HCT116 (cell line): ENCODE data around the gene MTX2. TPM values are rescaled to one million over a fixed set of nuclear protein-coding genes. Genes with fewer than 3 reads are reported as not detected.

Source experiments
- ATAC-seq: fragments of 200-7000 bp; cut with Tn5 transposase; 2 replicates; pipeline ENCODE4 v1.9.1; 2020; ENCODE audit warnings: mild to moderate bottlenecking, moderate library complexity
- BruUV-seq: library from RNA; stranded (reverse); fragments of 400-500 nt; replicated peaks from 2 replicates; lab custom pipeline; 2021; lab: Mats Ljungman, UMichigan
- CTCF ChIA-PET: fragments of 300-600 bp; sonication (Branson Sonifier 250); formaldehyde crosslinking; loops from one replicate; lab custom pipeline; 2021; ENCODE audit warnings: antibody characterized with exemption; lab: Charles Lee
- POLR2A ChIA-PET: fragments of 300-600, 350-600 bp; sonication (Branson Sonifier 250); formaldehyde crosslinking; loops from one replicate; lab custom pipeline; 2021; ENCODE audit warnings: antibody characterized with exemption; lab: Charles Lee
- RAD21 ChIA-PET, 2 experiments: fragments of 300-600 bp; sonication (Branson Sonifier 250); formaldehyde crosslinking; loops; one replicate each; lab custom pipeline; 2023; ENCODE audit warnings: low total read pairs in 2 of 2; ENCODE audit not compliant: uncharacterized antibody in 2 of 2, unreplicated experiment in 2 of 2, low non-redundant PET in 1 of 2; lab: Charles Lee
- DNase-seq: peaks from one replicate; pipeline ENCODE4 v3.0.0-alpha.2; 2010; ENCODE audit warnings: low read depth, low spot score
- H2AFZ ChIP-seq: fragments of 200-600 bp; shearing (Covaris generic), sonication (generic); 2 replicates; pipeline ENCODE4 v1.6.1; 2017; ENCODE audit warnings: low read depth, mixed run types, mixed read lengths, antibody characterized with exemption, low read length; ENCODE audit not compliant: poor library complexity, severe bottlenecking
- H3K27ac ChIP-seq: 2 replicates; pipeline ENCODE4 v1.5.1; 2012; ENCODE audit warnings: low read depth, low read length
- H3K27me3 ChIP-seq: fragments of 200-600 bp; sonication (generic); 2 replicates; pipeline ENCODE4 v1.6.1; 2016; ENCODE audit warnings: mixed run types, low read length, mixed read lengths; ENCODE audit not compliant: insufficient read depth
- H3K36me3 ChIP-seq, 2 experiments: fragments of 200-500 bp in 1 of 2; fragments of 200-600 bp in 1 of 2; sonication (Bioruptor generic) in 1 of 2; sonication (generic) in 1 of 2; 2 replicates each; pipeline versions ENCODE4 v1.5.1 to v1.6.1; 2014 to 2016; ENCODE audit warnings: low read length in 2 of 2, inconsistent platforms in 1 of 2, mixed read lengths in 1 of 2, mixed run types in 1 of 2; ENCODE audit not compliant: insufficient read depth in 2 of 2, control insufficient read depth in 1 of 2
- H3K4me1 ChIP-seq, 2 experiments: fragments of 200-600 bp in 1 of 2; sonication (generic) in 1 of 2; 2 replicates each; pipeline versions ENCODE4 v1.5.1 to v1.6.1; 2012 to 2017; ENCODE audit warnings: low read length in 2 of 2, inconsistent platforms in 1 of 2, mild to moderate bottlenecking in 1 of 2, mixed read lengths in 1 of 2, mixed run types in 1 of 2, moderate library complexity in 1 of 2; ENCODE audit not compliant: insufficient read depth in 2 of 2, control insufficient read depth in 1 of 2
- H3K4me2 ChIP-seq: fragments of 200-600 bp; sonication (generic); 2 replicates; pipeline ENCODE4 v1.6.1; 2017; ENCODE audit warnings: mixed run types, low read length, mixed read lengths
- H3K4me3 ChIP-seq, 2 experiments: fragments of 200-600 bp in 1 of 2; sonication (generic) in 1 of 2; replicated peaks in 1 of 2; 2 replicates each; pipeline ENCODE4 v1.5.1; 2011 to 2016; ENCODE audit warnings: low read length in 2 of 2, control low read depth in 1 of 2, low read depth in 1 of 2, mild to moderate bottlenecking in 1 of 2, mixed read lengths in 1 of 2, mixed run types in 1 of 2
- H3K79me2 ChIP-seq: fragments of 200-600 bp; sonication (generic); 2 replicates; pipeline ENCODE4 v1.6.1; 2017; ENCODE audit warnings: mild to moderate bottlenecking, mixed run types, low read length, moderate library complexity, mixed read lengths; ENCODE audit not compliant: insufficient read depth
- H3K9ac ChIP-seq: fragments of 200-600 bp; sonication (generic); 2 replicates; pipeline ENCODE4 v1.6.1; 2016; ENCODE audit warnings: low read length, mixed read lengths
- H3K9me2 ChIP-seq: fragments of 200-600 bp; sonication (generic), shearing (Covaris generic); 2 replicates; pipeline ENCODE4 v1.6.1; 2017; ENCODE audit warnings: mixed run types, mild to moderate bottlenecking, moderate library complexity; ENCODE audit not compliant: insufficient read depth
- H3K9me3 ChIP-seq, 2 experiments: fragments of 200-500 bp in 1 of 2; fragments of 200-600 bp in 1 of 2; sonication (Bioruptor generic) in 1 of 2; sonication (generic) in 1 of 2; 2 replicates each; pipeline ENCODE4 v1.6.1; 2014 to 2017; ENCODE audit warnings: low read length in 2 of 2, mixed read lengths in 2 of 2, inconsistent platforms in 1 of 2, low read depth in 1 of 2, mild to moderate bottlenecking in 1 of 2, mixed run types in 1 of 2, moderate library complexity in 1 of 2; ENCODE audit not compliant: control insufficient read depth in 1 of 2, insufficient read depth in 1 of 2
- H4K20me1 ChIP-seq: fragments of 200-600 bp; sonication (generic), shearing (Covaris generic); 2 replicates; pipeline ENCODE4 v1.6.1; 2017; ENCODE audit warnings: mixed run types, mild to moderate bottlenecking, moderate library complexity; ENCODE audit not compliant: insufficient read depth
- CBX3 ChIP-seq: IDR thresholded peaks from 2 replicates; pipeline ENCODE4 v1.6.1; 2012; ENCODE audit warnings: low read depth
- CEBPB ChIP-seq: IDR thresholded peaks from 2 replicates; pipeline ENCODE4 v1.6.1; 2012; ENCODE audit warnings: low read depth
- EGR1 ChIP-seq: IDR thresholded peaks from 2 replicates; pipeline ENCODE4 v1.6.1; 2012; ENCODE audit warnings: low read depth
- ELF1 ChIP-seq: IDR thresholded peaks from 2 replicates; pipeline ENCODE4 v1.6.1; 2012; ENCODE audit warnings: low read depth, borderline replicate concordance
- EZH2phosphoT487 ChIP-seq: fragments of 200-600 bp; IDR thresholded peaks from 2 replicates; pipeline ENCODE4 v1.6.1; 2018; ENCODE audit warnings: antibody characterized with exemption, borderline replicate concordance
- FOSL1 ChIP-seq: IDR thresholded peaks from 2 replicates; pipeline ENCODE4 v1.6.1; 2012; ENCODE audit warnings: low read depth
- JUND ChIP-seq: IDR thresholded peaks from 2 replicates; pipeline ENCODE4 v1.6.1; 2012
- MAX ChIP-seq: IDR thresholded peaks from 2 replicates; pipeline ENCODE4 v1.6.1; 2012
- POLR2A ChIP-seq: IDR thresholded peaks from 2 replicates; pipeline ENCODE4 v1.7.0; 2011; ENCODE audit warnings: borderline replicate concordance; ENCODE audit not compliant: insufficient read depth, insufficient read length; ENCODE audit errors: extremely low read depth
- POLR2AphosphoS5 ChIP-seq: IDR thresholded peaks from 2 replicates; pipeline ENCODE4 v1.6.1; 2011; ENCODE audit warnings: mild to moderate bottlenecking, low read depth, low read length, moderate library complexity
- REST ChIP-seq: IDR thresholded peaks from 2 replicates; pipeline ENCODE4 v1.6.1; 2012; ENCODE audit warnings: low read depth
- SIN3A ChIP-seq: IDR thresholded peaks from 2 replicates; pipeline ENCODE4 v1.6.1; 2012; ENCODE audit warnings: low read depth
- SRF ChIP-seq: IDR thresholded peaks from 2 replicates; pipeline ENCODE4 v1.6.1; 2012; ENCODE audit warnings: low read depth
- YY1 ChIP-seq: IDR thresholded peaks from 2 replicates; pipeline ENCODE4 v1.6.1; 2011; ENCODE audit warnings: low read length, low read depth, moderate library complexity, mild to moderate bottlenecking; ENCODE audit not compliant: insufficient replicate concordance; ENCODE audit errors: extremely low read depth
- ZNF274 ChIP-seq: fragments of 200-500 bp; sonication (Bioruptor generic); IDR thresholded peaks from 2 replicates; pipeline ENCODE4 v1.6.1; 2014; ENCODE audit warnings: mild to moderate bottlenecking, low read depth, low read length, inconsistent platforms
- intact Hi-C: fragments of 100-400 bp; cut with micrococcal nuclease; formaldehyde crosslinking; loops from 2 replicates; pipeline ENCODE4 v1.10.0; 2022
- total RNA-seq: library from RNA; stranded (reverse); gene quantifications from one replicate; pipeline ENCODE4 v1.2.1, GENCODE V29; 2021; ENCODE audit not compliant: unreplicated experiment
- TF ChIP-seq, protein P1 (sequence below): IDR thresholded peaks from 2 replicates; pipeline ENCODE4 v1.6.1; 2012

The MTX2 gene
- total RNA-seq, 1 experiment from 2014 or later: 38.9 TPM

GRCh38 chr2:176364273-176364977 is 95.2 kb downstream of the MTX2 start:
- H3K36me3 ChIP-seq: no peaks in the 10 kb centered on the region
- no peaks in the 10 kb centered on the region for H3K79me2 ChIP-seq
- CTCF ChIA-PET: no interaction called here
- POLR2A ChIA-PET: no interaction called here
- H3K9me3 ChIP-seq: no peaks in the 10 kb centered on the region
- H3K4me1 ChIP-seq: no peaks in the 10 kb centered on the region
- TF ChIP-seq EGR1 (no peak), REST (no peak), FOSL1 (no peak), CBX3 (no peak), JUND (no peak), CEBPB (no peak), POLR2AphosphoS5 (no peak), ZNF274 (no peak), MAX (no peak), ELF1 (no peak), POLR2A (no peak), YY1 (no peak), EZH2phosphoT487 (no peak), SRF (no peak), SIN3A (no peak)
- TF ChIP-seq, protein P1, sequence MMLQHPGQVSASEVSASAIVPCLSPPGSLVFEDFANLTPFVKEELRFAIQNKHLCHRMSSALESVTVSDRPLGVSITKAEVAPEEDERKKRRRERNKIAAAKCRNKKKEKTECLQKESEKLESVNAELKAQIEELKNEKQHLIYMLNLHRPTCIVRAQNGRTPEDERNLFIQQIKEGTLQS: no peak
- DNase-seq (no peak), ATAC-seq (no peak)
- no TSS peak for BruUV-seq
- no peaks in the 10 kb centered on the region for H3K9me2 ChIP-seq
- H3K9ac ChIP-seq: no peak overlapping the region
- intact Hi-C loops: no loop called here
- no peaks in the 10 kb centered on the region for H3K27me3 ChIP-seq
- no peak overlapping the region for H3K4me2 ChIP-seq
- H3K27ac ChIP-seq: no peak overlapping the region
- H2AFZ ChIP-seq: no peak overlapping the region
- H4K20me1 ChIP-seq: no peaks in the 10 kb centered on the region
- H3K4me3 ChIP-seq: no peak overlapping the region
- RAD21 ChIA-PET: no interaction called here
